ENCODE results near the gene FOXF1. TPM values are rescaled to one million over a fixed set of nuclear protein-coding genes. Genes with fewer than 3 reads are reported as not detected.

The FOXF1 gene
- total RNA-seq, 1 experiment from 2014 or later, result 0.10 TPM

DNA sequence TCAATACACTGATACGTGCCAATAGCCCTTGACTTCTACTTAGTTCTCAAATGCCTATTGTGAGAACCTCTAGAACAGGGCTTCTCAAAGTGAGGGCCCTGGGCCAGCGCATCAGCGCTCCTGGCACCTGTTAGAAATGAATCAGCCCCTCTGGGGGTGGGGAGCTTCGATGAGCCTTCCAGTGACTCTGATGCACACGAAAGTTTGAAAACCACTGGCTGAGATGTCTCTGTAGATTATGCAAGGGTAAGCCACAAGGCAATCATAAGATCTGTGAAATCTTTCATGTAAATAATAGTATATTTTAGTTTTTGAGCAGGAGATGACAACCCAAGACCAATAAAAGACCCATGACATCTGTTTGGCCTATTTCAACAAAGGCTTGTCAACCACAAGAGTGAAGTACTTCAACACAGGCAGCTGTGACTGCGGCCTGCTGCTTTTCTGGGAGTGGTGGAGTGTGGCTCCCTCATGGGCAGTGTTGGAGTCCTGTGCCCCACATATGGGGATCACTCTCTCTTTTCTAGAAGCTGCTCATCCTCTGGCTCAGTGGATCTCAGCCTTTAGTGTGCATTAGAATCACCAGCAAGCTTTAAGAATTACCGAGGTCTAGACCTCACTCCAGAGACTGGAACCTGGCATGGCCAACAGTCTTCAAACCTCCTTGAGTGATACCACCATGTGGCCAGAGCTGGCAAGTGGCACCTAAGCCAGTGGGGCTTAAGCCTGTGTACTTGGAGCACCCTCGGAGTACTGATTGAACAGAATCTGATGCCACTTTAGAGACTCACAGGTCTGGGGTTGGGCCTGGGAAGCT is 39.0 kb downstream of the FOXF1 start:
- H3K9me3 ChIP-seq (ENCODE audit: control insufficient read depth, insufficient read depth, low read depth, low read length), result no peaks in the 10 kb centered on the region
- no peak overlapping the region for H3K4me3 ChIP-seq (ENCODE audit: low read depth in 2 of 2, low read length in 2 of 2)
- TF ChIP-seq POLR2AphosphoS5 (IDR thresholded peaks at IDR 0.05; ENCODE audit: low read depth, low read length), result no peak
- TF ChIP-seq, protein P1, sequence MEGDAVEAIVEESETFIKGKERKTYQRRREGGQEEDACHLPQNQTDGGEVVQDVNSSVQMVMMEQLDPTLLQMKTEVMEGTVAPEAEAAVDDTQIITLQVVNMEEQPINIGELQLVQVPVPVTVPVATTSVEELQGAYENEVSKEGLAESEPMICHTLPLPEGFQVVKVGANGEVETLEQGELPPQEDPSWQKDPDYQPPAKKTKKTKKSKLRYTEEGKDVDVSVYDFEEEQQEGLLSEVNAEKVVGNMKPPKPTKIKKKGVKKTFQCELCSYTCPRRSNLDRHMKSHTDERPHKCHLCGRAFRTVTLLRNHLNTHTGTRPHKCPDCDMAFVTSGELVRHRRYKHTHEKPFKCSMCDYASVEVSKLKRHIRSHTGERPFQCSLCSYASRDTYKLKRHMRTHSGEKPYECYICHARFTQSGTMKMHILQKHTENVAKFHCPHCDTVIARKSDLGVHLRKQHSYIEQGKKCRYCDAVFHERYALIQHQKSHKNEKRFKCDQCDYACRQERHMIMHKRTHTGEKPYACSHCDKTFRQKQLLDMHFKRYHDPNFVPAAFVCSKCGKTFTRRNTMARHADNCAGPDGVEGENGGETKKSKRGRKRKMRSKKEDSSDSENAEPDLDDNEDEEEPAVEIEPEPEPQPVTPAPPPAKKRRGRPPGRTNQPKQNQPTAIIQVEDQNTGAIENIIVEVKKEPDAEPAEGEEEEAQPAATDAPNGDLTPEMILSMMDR (IDR thresholded peaks at IDR 0.05), result no peak
- TF ChIP-seq, protein P2, sequence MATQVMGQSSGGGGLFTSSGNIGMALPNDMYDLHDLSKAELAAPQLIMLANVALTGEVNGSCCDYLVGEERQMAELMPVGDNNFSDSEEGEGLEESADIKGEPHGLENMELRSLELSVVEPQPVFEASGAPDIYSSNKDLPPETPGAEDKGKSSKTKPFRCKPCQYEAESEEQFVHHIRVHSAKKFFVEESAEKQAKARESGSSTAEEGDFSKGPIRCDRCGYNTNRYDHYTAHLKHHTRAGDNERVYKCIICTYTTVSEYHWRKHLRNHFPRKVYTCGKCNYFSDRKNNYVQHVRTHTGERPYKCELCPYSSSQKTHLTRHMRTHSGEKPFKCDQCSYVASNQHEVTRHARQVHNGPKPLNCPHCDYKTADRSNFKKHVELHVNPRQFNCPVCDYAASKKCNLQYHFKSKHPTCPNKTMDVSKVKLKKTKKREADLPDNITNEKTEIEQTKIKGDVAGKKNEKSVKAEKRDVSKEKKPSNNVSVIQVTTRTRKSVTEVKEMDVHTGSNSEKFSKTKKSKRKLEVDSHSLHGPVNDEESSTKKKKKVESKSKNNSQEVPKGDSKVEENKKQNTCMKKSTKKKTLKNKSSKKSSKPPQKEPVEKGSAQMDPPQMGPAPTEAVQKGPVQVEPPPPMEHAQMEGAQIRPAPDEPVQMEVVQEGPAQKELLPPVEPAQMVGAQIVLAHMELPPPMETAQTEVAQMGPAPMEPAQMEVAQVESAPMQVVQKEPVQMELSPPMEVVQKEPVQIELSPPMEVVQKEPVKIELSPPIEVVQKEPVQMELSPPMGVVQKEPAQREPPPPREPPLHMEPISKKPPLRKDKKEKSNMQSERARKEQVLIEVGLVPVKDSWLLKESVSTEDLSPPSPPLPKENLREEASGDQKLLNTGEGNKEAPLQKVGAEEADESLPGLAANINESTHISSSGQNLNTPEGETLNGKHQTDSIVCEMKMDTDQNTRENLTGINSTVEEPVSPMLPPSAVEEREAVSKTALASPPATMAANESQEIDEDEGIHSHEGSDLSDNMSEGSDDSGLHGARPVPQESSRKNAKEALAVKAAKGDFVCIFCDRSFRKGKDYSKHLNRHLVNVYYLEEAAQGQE (IDR thresholded peaks at IDR 0.05; ENCODE audit: insufficient read depth in 1 of 2, low read depth in 2 of 2, low read length in 1 of 2), result no peak
- no peak for TF ChIP-seq TCF7L2 (IDR thresholded peaks at IDR 0.05; ENCODE audit: low read depth, low read length)
- no peak for TF ChIP-seq SIN3A (IDR thresholded peaks at IDR 0.05; ENCODE audit: borderline replicate concordance, insufficient read depth, low read depth, low read length)
- intact Hi-C loops (cut with micrococcal nuclease; ENCODE audit: unreplicated experiment), result no loop called here
- H3K4me1 ChIP-seq (ENCODE audit: control insufficient read depth, insufficient read depth, low read length), result no peaks in the 10 kb centered on the region
- DNase-seq (ENCODE audit: low read depth, low spot score) (no peak), ATAC-seq (no peak)
- in situ Hi-C loops (cut with HindIII; ENCODE audit: low pct_unique_long_range_greater_than_20kb, low sequenced_read_pairs), result no loop called here
- H3K36me3 ChIP-seq (ENCODE audit: control insufficient read depth, insufficient read depth, low read length), result peaks cover 3% of the 10 kb centered on the region
- ChIA-PET CTCF (no interaction called here), POLR2A (no interaction called here)
- no TSS peak for BruUV-seq (replicated peaks)
- H3K27ac ChIP-seq (ENCODE audit: low read length), result no peak overlapping the region
- no peaks in the 10 kb centered on the region for H3K27me3 ChIP-seq (ENCODE audit: control insufficient read depth, insufficient read depth, low read length)

DNA sequence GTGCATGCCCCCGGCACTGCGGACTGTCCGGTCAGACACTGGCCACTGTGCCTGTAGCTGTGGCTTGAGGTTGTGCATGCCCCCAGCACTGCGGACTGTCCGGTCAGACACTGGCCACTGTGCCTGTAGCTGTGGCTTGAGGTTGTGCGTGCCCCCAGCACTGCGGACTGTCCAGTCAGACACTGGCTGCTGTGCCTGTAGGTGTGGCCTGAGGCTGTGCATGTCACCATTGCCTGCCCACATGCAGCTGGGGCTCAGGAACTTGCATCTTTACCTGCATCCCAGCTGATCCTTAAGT is 39.5 kb downstream of the FOXF1 start:
- Histone ChIP-seq H3K27me3 (ENCODE audit: control insufficient read depth, insufficient read depth, low read length) (no peaks in the 10 kb centered on the region), H3K4me1 (ENCODE audit: control insufficient read depth, insufficient read depth, low read length) (no peaks in the 10 kb centered on the region), H3K9me3 (ENCODE audit: control insufficient read depth, insufficient read depth, low read depth, low read length) (no peaks in the 10 kb centered on the region), H3K27ac (ENCODE audit: low read length) (no peak overlapping the region), H3K36me3 (ENCODE audit: control insufficient read depth, insufficient read depth, low read length) (peaks cover 8% of the 10 kb centered on the region), H3K4me3 (ENCODE audit: low read depth in 2 of 2, low read length in 2 of 2) (no peak overlapping the region)
- in situ Hi-C loops (cut with HindIII; ENCODE audit: low pct_unique_long_range_greater_than_20kb, low sequenced_read_pairs) (no loop called here), intact Hi-C loops (cut with micrococcal nuclease; ENCODE audit: unreplicated experiment) (no loop called here)
- TF ChIP-seq SIN3A (IDR thresholded peaks at IDR 0.05; ENCODE audit: borderline replicate concordance, insufficient read depth, low read depth, low read length) (no peak), TCF7L2 (IDR thresholded peaks at IDR 0.05; ENCODE audit: low read depth, low read length) (no peak), POLR2AphosphoS5 (IDR thresholded peaks at IDR 0.05; ENCODE audit: low read depth, low read length) (no peak)
- TF ChIP-seq, protein P1 (IDR thresholded peaks at IDR 0.05), result no peak
- TF ChIP-seq, protein P2 (IDR thresholded peaks at IDR 0.05; ENCODE audit: insufficient read depth in 1 of 2, low read depth in 2 of 2, low read length in 1 of 2), result no peak
- ATAC-seq, result no peak
- ChIA-PET POLR2A (no interaction called here), CTCF (no interaction called here)
- DNase-seq (ENCODE audit: low read depth, low spot score), result no peak
- no TSS peak for BruUV-seq (replicated peaks)

Data from Panc1 (cell line).